Karpas-422 (cell line): ENCODE data around the gene PDIA5. TPM values are rescaled to one million over a fixed set of nuclear protein-coding genes. Genes with fewer than 3 reads are reported as not detected.

Experiments used
- DNase-seq: peaks from one replicate; pipeline ENCODE4 v3.0.0-alpha.2; 2015
- H2AFZ ChIP-seq: fragments of 200-600 bp; sonication (generic); 2 replicates; pipeline ENCODE4 v1.6.1; 2014; ENCODE audit warnings: antibody characterized with exemption, low read length, mixed read lengths
- H3K27ac ChIP-seq: fragments of 200-600 bp; sonication (generic); 2 replicates; pipeline ENCODE4 v1.5.1; 2014; ENCODE audit warnings: mild to moderate bottlenecking, low read length, moderate library complexity
- H3K27me3 ChIP-seq: fragments of 200-600 bp; sonication (generic); 2 replicates; pipeline ENCODE4 v1.6.1; 2014; ENCODE audit warnings: low read length, mixed read lengths
- H3K36me3 ChIP-seq: fragments of 200-600 bp; sonication (generic); 2 replicates; pipeline ENCODE4 v1.6.1; 2014; ENCODE audit warnings: low read length, mixed read lengths; ENCODE audit not compliant: insufficient read depth
- H3K4me1 ChIP-seq: fragments of 200-600 bp; sonication (generic); 2 replicates; pipeline ENCODE4 v1.6.1; 2014; ENCODE audit warnings: mild to moderate bottlenecking, low read length, mixed read lengths
- H3K4me2 ChIP-seq: fragments of 200-600 bp; sonication (generic); 2 replicates; pipeline ENCODE4 v1.6.1; 2014; ENCODE audit warnings: low read length, low read depth, mild to moderate bottlenecking; ENCODE audit not compliant: poor library complexity, severe bottlenecking
- H3K4me3 ChIP-seq: fragments of 200-600 bp; sonication (generic); 2 replicates; pipeline ENCODE4 v1.5.1; 2014; ENCODE audit warnings: mild to moderate bottlenecking, antibody characterized with exemption, low read length, mixed read lengths
- H3K79me2 ChIP-seq: fragments of 200-600 bp; sonication (generic); 2 replicates; pipeline ENCODE4 v1.6.1; 2014; ENCODE audit warnings: mild to moderate bottlenecking, low read length, mixed read lengths
- H3K9ac ChIP-seq: fragments of 200-600 bp; sonication (generic); 2 replicates; pipeline ENCODE4 v1.6.0; 2014; ENCODE audit warnings: low read length
- H3K9me2 ChIP-seq: fragments of 200-600 bp; sonication (generic), shearing (Covaris generic); replicated peaks from 2 replicates; pipeline ENCODE4 v1.6.0; 2014; ENCODE audit warnings: mild to moderate bottlenecking, low read length, moderate library complexity; ENCODE audit not compliant: insufficient read depth
- H3K9me3 ChIP-seq: fragments of 300-700, 200-600 bp; sonication (generic); 2 replicates; pipeline ENCODE4 v1.6.1; 2014; ENCODE audit warnings: low read length, mixed read lengths
- H4K20me1 ChIP-seq: fragments of 200-600 bp; sonication (generic); 2 replicates; pipeline ENCODE4 v1.6.1; 2014; ENCODE audit warnings: mild to moderate bottlenecking, antibody characterized with exemption, low read length, low read depth; ENCODE audit not compliant: insufficient read depth
- total RNA-seq: library from RNA; depleted of rRNA; stranded (reverse); fragments of >200 nt; shearing (Covaris generic); gene quantifications from 2 replicates; pipeline ENCODE4 v1.2.3, GENCODE V29; 2014; ENCODE audit warnings: low replicate concordance

Gene PDIA5
- total RNA-seq, 1 experiment from 2014 or later, result 6.3 TPM

DNA sequence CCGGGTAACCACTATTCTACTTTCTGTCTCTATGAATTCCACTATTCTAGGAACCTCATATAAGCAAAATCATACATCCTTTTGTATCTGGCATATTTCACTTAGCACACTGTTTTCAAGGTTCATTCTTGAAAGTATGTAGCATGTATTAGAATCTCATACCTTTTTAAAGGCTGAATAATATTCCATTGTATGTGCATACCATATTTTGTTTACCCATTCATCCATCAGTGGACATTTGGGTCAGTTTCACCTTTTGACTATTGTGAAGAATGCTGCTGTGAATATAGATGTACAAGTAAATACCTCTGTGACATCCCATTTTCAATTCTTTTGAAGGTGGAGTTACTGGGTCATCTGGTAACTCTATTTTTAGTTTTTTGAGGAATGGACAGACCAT lies 98.3 kb downstream of the PDIA5 start:
- peaks cover 5% of the 10 kb centered on the region; the same call in 1 of the 2 replicates for H3K36me3 ChIP-seq
- no peaks in the 10 kb centered on the region for H3K27me3 ChIP-seq
- no peak overlapping the region for H3K9ac ChIP-seq
- no peaks in the 10 kb centered on the region for H4K20me1 ChIP-seq
- no peak overlapping the region for H3K27ac ChIP-seq
- H3K4me1 ChIP-seq, result no peaks in the 10 kb centered on the region
- no peak overlapping the region for H3K4me2 ChIP-seq
- H3K4me3 ChIP-seq, result no peak overlapping the region
- H3K9me2 ChIP-seq, result no peaks in the 10 kb centered on the region
- DNase-seq, result no peak
- peaks cover 2% of the 10 kb centered on the region; the same call in 1 of the 2 replicates for H3K9me3 ChIP-seq
- no peaks in the 10 kb centered on the region for H3K79me2 ChIP-seq
- H2AFZ ChIP-seq, result no peak overlapping the region

- Histone ChIP-seq H3K9me2 (no peaks in the 10 kb centered on the region), H3K4me2 (no peak overlapping the region), H3K36me3 (peaks cover 5% of the 10 kb centered on the region; the same call in 1 of the 2 replicates), H3K79me2 (no peaks in the 10 kb centered on the region), H4K20me1 (no peaks in the 10 kb centered on the region), H3K9me3 (peaks cover 2% of the 10 kb centered on the region; the same call in 1 of the 2 replicates), H3K9ac (no peak overlapping the region), H3K27me3 (no peaks in the 10 kb centered on the region), H3K27ac (no peak overlapping the region), H3K4me3 (no peak overlapping the region), H2AFZ (no peak overlapping the region), H3K4me1 (no peaks in the 10 kb centered on the region)
- no peak for DNase-seq
Measured at GRCh38 chr3:123167686-123168085, 100.9 kb downstream of the PDIA5 start.

DNA sequence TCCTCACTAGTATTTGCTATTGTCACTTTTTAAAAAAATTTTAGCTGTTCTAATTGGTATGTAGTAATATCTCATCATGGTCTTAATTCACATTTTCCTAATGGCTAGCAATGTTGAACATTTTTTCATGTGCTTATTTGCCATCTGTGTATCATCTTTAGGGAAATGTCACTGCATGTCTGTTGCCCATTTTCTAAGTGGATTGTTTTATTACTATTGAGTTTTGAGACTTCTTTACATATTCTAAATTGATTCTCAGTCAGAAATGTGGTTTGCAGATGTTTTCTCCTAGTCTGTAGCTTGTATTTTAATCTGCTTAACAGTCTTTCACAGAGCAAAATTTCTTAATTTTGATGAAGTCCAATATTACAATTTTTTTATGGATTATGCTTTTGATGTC lies 101.3 kb downstream of the PDIA5 start:
- no peaks in the 10 kb centered on the region for H3K27me3 ChIP-seq
- no peak overlapping the region for H2AFZ ChIP-seq
- no peaks in the 10 kb centered on the region for H4K20me1 ChIP-seq
- H3K9ac ChIP-seq, result no peak overlapping the region
- H3K27ac ChIP-seq, result no peak overlapping the region
- H3K4me3 ChIP-seq, result no peak overlapping the region
- H3K9me2 ChIP-seq, result no peaks in the 10 kb centered on the region
- H3K9me3 ChIP-seq, result peaks cover 2% of the 10 kb centered on the region; the same call in 1 of the 2 replicates
- no peaks in the 10 kb centered on the region for H3K79me2 ChIP-seq
- no peak overlapping the region for H3K4me2 ChIP-seq
- no peak for DNase-seq
- H3K4me1 ChIP-seq, result no peaks in the 10 kb centered on the region
- H3K36me3 ChIP-seq, result peaks cover 5% of the 10 kb centered on the region; the same call in 1 of the 2 replicates

GRCh38 chr3:123168605-123169004 lies 101.8 kb downstream of the PDIA5 start:
- DNase-seq, result no peak
- H2AFZ ChIP-seq, result no peak overlapping the region
- H3K27ac ChIP-seq, result no peak overlapping the region
- H3K9me2 ChIP-seq, result no peaks in the 10 kb centered on the region
- H3K9ac ChIP-seq, result no peak overlapping the region
- H3K9me3 ChIP-seq, result peaks cover 2% of the 10 kb centered on the region; the same call in 1 of the 2 replicates
- H3K79me2 ChIP-seq, result no peaks in the 10 kb centered on the region
- H4K20me1 ChIP-seq, result no peaks in the 10 kb centered on the region
- H3K27me3 ChIP-seq, result no peaks in the 10 kb centered on the region
- peaks cover 5% of the 10 kb centered on the region; the same call in 1 of the 2 replicates for H3K36me3 ChIP-seq
- no peaks in the 10 kb centered on the region for H3K4me1 ChIP-seq
- no peak overlapping the region for H3K4me2 ChIP-seq
- H3K4me3 ChIP-seq, result no peak overlapping the region

GRCh38 chr3:123169492-123169929 lies 102.7 kb downstream of the PDIA5 start:
- DNase-seq, result no peak
- Histone ChIP-seq H3K79me2 (no peaks in the 10 kb centered on the region), H3K9me3 (peaks cover 2% of the 10 kb centered on the region; the same call in 1 of the 2 replicates), H3K4me1 (no peaks in the 10 kb centered on the region), H2AFZ (no peak overlapping the region), H3K27ac (no peak overlapping the region), H4K20me1 (no peaks in the 10 kb centered on the region), H3K9me2 (no peaks in the 10 kb centered on the region), H3K27me3 (no peaks in the 10 kb centered on the region), H3K36me3 (peaks cover 5% of the 10 kb centered on the region; the same call in 1 of the 2 replicates), H3K4me2 (no peak overlapping the region), H3K4me3 (no peak overlapping the region), H3K9ac (no peak overlapping the region)

GRCh38 chr3:123169930-123170329 lies 103.1 kb downstream of the PDIA5 start:
- DNase-seq, result no peak
- H3K27ac ChIP-seq, result no peak overlapping the region
- no peaks in the 10 kb centered on the region for H3K9me2 ChIP-seq
- H3K9me3 ChIP-seq, result peaks cover 2% of the 10 kb centered on the region; the same call in 1 of the 2 replicates
- H4K20me1 ChIP-seq, result no peaks in the 10 kb centered on the region
- H3K4me1 ChIP-seq, result no peaks in the 10 kb centered on the region
- H3K79me2 ChIP-seq, result no peaks in the 10 kb centered on the region
- H3K36me3 ChIP-seq, result peaks cover 3% of the 10 kb centered on the region; the same call in 1 of the 2 replicates
- H3K4me3 ChIP-seq, result no peak overlapping the region
- no peak overlapping the region for H3K4me2 ChIP-seq
- no peak overlapping the region for H2AFZ ChIP-seq
- H3K9ac ChIP-seq, result no peak overlapping the region
- H3K27me3 ChIP-seq, result no peaks in the 10 kb centered on the region

DNA sequence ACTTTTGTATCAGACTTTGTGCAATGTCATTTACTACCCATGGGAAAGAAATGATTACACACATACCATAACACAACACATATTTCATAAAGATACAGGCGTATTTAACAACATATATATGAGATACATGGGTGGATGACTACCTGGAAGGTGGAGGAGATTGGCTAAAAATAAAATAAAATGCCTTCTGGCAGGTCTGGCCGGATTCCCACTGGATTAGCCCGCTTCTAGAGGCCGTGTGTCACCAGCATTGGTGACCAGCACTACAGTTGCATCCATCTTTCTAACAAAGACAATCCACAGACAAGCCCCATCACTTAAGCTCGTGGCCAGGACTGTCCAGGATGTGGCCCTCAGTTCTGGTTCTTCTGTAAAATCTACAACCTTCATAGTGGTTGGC lies 114.0 kb downstream of the PDIA5 start:
- Histone ChIP-seq H3K36me3 (no peaks in the 10 kb centered on the region), H2AFZ (no peak overlapping the region), H3K4me1 (no peaks in the 10 kb centered on the region), H3K27me3 (no peaks in the 10 kb centered on the region), H3K9me3 (peaks cover 2% of the 10 kb centered on the region; the same call in 1 of the 2 replicates), H4K20me1 (no peaks in the 10 kb centered on the region), H3K4me2 (no peak overlapping the region), H3K9ac (no peak overlapping the region), H3K9me2 (no peaks in the 10 kb centered on the region), H3K4me3 (no peak overlapping the region), H3K27ac (no peak overlapping the region), H3K79me2 (no peaks in the 10 kb centered on the region)
- no peak for DNase-seq

- no peaks in the 10 kb centered on the region for H3K79me2 ChIP-seq
- no peak overlapping the region for H3K9ac ChIP-seq
- no peaks in the 10 kb centered on the region for H4K20me1 ChIP-seq
- H3K4me3 ChIP-seq, result no peak overlapping the region
- no peak overlapping the region for H3K4me2 ChIP-seq
- no peaks in the 10 kb centered on the region for H3K27me3 ChIP-seq
- H3K27ac ChIP-seq, result no peak overlapping the region
- H3K9me2 ChIP-seq, result no peaks in the 10 kb centered on the region
- DNase-seq, result no peak
- no peaks in the 10 kb centered on the region for H3K4me1 ChIP-seq
- H3K36me3 ChIP-seq, result no peaks in the 10 kb centered on the region
- peaks cover 2% of the 10 kb centered on the region; the same call in 1 of the 2 replicates for H3K9me3 ChIP-seq
- H2AFZ ChIP-seq, result no peak overlapping the region
Measured at GRCh38 chr3:123186695-123187094, 119.9 kb downstream of the PDIA5 start.
